ENCODE results near the gene CREB3. TPM values are rescaled to one million over a fixed set of nuclear protein-coding genes. Genes with fewer than 3 reads are reported as not detected.

The CREB3 gene
- total RNA-seq, 1 experiment from 2014 or later: 29.1 TPM

DNA sequence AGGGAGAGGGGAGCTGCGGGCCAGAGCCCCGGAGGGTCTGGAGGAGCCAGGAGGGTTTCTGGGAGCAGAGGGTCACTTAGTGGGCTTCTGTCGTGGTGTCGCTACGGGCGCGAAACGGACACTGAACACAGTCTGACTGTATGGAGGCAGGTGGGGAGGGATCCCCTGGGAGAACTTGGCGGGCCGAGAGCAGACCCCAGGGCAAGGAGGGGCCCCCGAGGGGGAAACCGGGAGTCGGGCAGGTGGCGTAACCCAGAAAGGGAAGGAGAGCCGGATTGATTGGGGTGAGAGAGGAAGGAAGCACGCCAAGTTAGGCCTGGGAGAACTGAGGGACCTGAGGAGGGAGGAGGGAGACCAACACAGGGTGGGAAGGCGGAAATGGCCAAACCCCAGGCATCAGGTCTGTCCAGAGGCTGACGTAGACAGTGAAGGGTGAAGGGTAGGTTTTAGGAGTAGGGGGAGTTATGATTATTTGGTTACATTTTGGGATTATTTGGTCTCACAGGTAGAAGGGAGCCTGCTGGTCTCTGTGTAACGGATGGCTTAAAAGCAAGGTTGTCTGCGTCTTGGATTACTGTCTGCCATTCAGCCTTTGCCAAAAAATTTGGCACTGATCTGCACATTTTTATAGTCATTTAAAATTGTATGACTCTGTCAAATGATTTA, 24.9 kb downstream of the CREB3 start:
- no TSS peak for BruUV-seq (replicated peaks)

DNA sequence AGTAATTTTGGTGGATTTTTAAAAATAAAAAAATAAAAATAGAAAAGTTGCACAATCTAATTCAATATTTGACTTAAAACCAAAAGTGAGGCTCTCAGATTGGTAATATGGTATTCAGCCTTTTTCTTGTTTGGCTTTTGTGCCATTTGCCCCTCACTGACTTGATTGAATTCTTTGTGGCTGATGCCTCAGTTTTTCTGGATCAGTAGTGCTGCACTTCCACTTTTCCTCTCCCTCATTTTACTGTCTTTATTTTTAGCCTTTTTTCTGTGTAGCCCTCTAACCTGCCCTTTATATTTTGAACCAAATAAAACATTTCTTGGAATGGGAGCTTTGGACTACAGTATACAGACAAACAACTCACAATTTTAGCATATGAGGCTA, 25.4 kb downstream of the CREB3 start:
- H3K27me3 ChIP-seq (replicated peaks; ENCODE audit: insufficient read depth, low read depth, low read length, poor library complexity): no peaks in the 10 kb centered on the region
- ChIA-PET CTCF (no interaction called here), POLR2A (ENCODE audit: low non-redundant PET) (no interaction called here)
- TSS peak; percentile 10 for BruUV-seq (replicated peaks)
- no peaks in the 10 kb centered on the region for H3K9me3 ChIP-seq (ENCODE audit: low read depth, low read length, poor library complexity, severe bottlenecking)
- DNase-seq (ENCODE audit: low spot score): no peak
- peaks cover 13% of the 10 kb centered on the region for H3K4me1 ChIP-seq (ENCODE audit: insufficient read depth, low read length, poor library complexity, severe bottlenecking)
- peaks cover 1% of the 10 kb centered on the region for H3K36me3 ChIP-seq (ENCODE audit: insufficient read depth, low read length, poor library complexity, severe bottlenecking)
- TF ChIP-seq EZH2 (IDR thresholded peaks at IDR 0.05; ENCODE audit: borderline replicate concordance, low read depth, low read length, poor library complexity, severe bottlenecking): no peak
- TF ChIP-seq, protein P1, sequence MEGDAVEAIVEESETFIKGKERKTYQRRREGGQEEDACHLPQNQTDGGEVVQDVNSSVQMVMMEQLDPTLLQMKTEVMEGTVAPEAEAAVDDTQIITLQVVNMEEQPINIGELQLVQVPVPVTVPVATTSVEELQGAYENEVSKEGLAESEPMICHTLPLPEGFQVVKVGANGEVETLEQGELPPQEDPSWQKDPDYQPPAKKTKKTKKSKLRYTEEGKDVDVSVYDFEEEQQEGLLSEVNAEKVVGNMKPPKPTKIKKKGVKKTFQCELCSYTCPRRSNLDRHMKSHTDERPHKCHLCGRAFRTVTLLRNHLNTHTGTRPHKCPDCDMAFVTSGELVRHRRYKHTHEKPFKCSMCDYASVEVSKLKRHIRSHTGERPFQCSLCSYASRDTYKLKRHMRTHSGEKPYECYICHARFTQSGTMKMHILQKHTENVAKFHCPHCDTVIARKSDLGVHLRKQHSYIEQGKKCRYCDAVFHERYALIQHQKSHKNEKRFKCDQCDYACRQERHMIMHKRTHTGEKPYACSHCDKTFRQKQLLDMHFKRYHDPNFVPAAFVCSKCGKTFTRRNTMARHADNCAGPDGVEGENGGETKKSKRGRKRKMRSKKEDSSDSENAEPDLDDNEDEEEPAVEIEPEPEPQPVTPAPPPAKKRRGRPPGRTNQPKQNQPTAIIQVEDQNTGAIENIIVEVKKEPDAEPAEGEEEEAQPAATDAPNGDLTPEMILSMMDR (conservative IDR thresholded peaks at IDR 0.05; ENCODE audit: low read depth, low read length): no peak
- intact Hi-C loops (cut with micrococcal nuclease; ENCODE audit: unreplicated experiment): loop anchor here (5.0 kb wide), 2 partner anchors 34 to 54 kb away; partner anchors contain the start of genes NPR2 and SPAG8
- no peak overlapping the region for H3K27ac ChIP-seq (ENCODE audit: low read depth, low read length, poor library complexity, severe bottlenecking)
- peak overlapping the region; percentile 87 for H3K4me3 ChIP-seq (ENCODE audit: low read depth, low read length, poor library complexity, severe bottlenecking)

More for the DNA sequence above, 24.9 kb downstream of the CREB3 start:
- peak overlapping the region; percentile 87 for H3K4me3 ChIP-seq (ENCODE audit: low read depth, low read length, poor library complexity, severe bottlenecking)
- peaks cover 7% of the 10 kb centered on the region for H3K36me3 ChIP-seq (ENCODE audit: insufficient read depth, low read length, poor library complexity, severe bottlenecking)
- no peaks in the 10 kb centered on the region for H3K9me3 ChIP-seq (ENCODE audit: low read depth, low read length, poor library complexity, severe bottlenecking)
- H3K27ac ChIP-seq (ENCODE audit: low read depth, low read length, poor library complexity, severe bottlenecking): peak overlapping the region; percentile 91
- H3K27me3 ChIP-seq (replicated peaks; ENCODE audit: insufficient read depth, low read depth, low read length, poor library complexity): no peaks in the 10 kb centered on the region
- TF ChIP-seq, protein P1 (conservative IDR thresholded peaks at IDR 0.05; ENCODE audit: low read depth, low read length): no peak
- no peak for TF ChIP-seq EZH2 (IDR thresholded peaks at IDR 0.05; ENCODE audit: borderline replicate concordance, low read depth, low read length, poor library complexity, severe bottlenecking)
- DNase-seq (ENCODE audit: low spot score): peak; percentile 45
- peaks cover 13% of the 10 kb centered on the region for H3K4me1 ChIP-seq (ENCODE audit: insufficient read depth, low read length, poor library complexity, severe bottlenecking)
- ChIA-PET CTCF (interaction anchor here (0.9 to 1.0 kb wide), 2 partner anchors 18 to 25 kb away, joined by 3 read pairs; partner anchors contain the start of gene CREB3), POLR2A (ENCODE audit: low non-redundant PET) (interaction anchor here (0.6 kb wide), 2 partner anchors 57 to 83 kb away, joined by 5 to 8 read pairs; no protein-coding TSS in a partner anchor)
- intact Hi-C loops (cut with micrococcal nuclease; ENCODE audit: unreplicated experiment): loop anchor here (5.0 kb wide), 2 partner anchors 35 to 55 kb away; partner anchors contain the start of genes NPR2 and SPAG8

DNA sequence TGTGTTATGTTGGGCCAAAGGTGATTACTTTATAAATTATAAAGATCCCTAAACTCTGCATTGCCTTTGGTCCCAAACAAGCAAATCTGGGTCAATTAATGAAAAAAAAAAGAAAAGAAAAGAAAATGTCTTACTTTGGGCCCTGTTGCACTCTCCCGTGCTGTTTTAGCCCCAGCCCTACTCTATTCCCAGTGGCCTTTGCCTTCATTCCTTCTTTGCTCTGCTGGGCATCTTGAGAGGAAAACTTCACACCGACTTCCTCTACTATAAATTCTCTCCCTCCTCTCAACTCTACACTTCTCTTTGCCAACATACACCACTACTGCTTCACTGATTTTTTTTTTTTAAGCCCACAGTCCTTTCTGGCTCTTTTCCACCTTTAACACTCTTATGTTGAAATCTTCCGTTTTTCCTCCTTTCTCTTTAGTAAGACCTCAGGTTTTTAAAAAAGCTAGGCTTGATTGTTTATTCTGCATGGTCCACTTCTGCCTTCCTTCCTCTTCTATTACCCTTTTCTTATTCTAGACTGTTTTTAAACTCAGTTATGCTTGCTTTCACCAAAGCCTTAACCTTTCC, 26.1 kb downstream of the CREB3 start:
- no peak for DNase-seq (ENCODE audit: low spot score)
- no peak overlapping the region for H3K27ac ChIP-seq (ENCODE audit: low read depth, low read length, poor library complexity, severe bottlenecking)
- intact Hi-C loops (cut with micrococcal nuclease; ENCODE audit: unreplicated experiment): loop anchor here (5.0 kb wide), 2 partner anchors 34 to 54 kb away; partner anchors contain the start of genes NPR2 and SPAG8
- peaks cover 13% of the 10 kb centered on the region for H3K4me1 ChIP-seq (ENCODE audit: insufficient read depth, low read length, poor library complexity, severe bottlenecking)
- H3K9me3 ChIP-seq (ENCODE audit: low read depth, low read length, poor library complexity, severe bottlenecking): no peaks in the 10 kb centered on the region
- no TSS peak for BruUV-seq (replicated peaks)
- POLR2A ChIA-PET (ENCODE audit: low non-redundant PET): interaction anchor here (0.6 kb wide), 1 partner anchor 70 kb away, joined by 10 read pairs; the partner anchor contains the start of genes FAM221B and TMEM8B
- H3K4me3 ChIP-seq (ENCODE audit: low read depth, low read length, poor library complexity, severe bottlenecking): peak overlapping the region; percentile 87
- TF ChIP-seq, protein P1 (conservative IDR thresholded peaks at IDR 0.05; ENCODE audit: low read depth, low read length): no peak
- no peak for TF ChIP-seq EZH2 (IDR thresholded peaks at IDR 0.05; ENCODE audit: borderline replicate concordance, low read depth, low read length, poor library complexity, severe bottlenecking)
- H3K27me3 ChIP-seq (replicated peaks; ENCODE audit: insufficient read depth, low read depth, low read length, poor library complexity): no peaks in the 10 kb centered on the region
- CTCF ChIA-PET: interaction anchor here (0.7 kb wide), 1 partner anchor 68 kb away, joined by 3 read pairs; no protein-coding TSS in a partner anchor
- no peaks in the 10 kb centered on the region for H3K36me3 ChIP-seq (ENCODE audit: insufficient read depth, low read length, poor library complexity, severe bottlenecking)
